Muscle of arm (tissue), 12 donors: ENCODE data around the gene LY6G6D. TPM values are rescaled to one million over a fixed set of nuclear protein-coding genes. Genes with fewer than 3 reads are reported as not detected.

Source experiments
- DNase-seq: peaks from one replicate; pipeline ENCODE4 v3.0.0-alpha.2; 2013
- polyA plus RNA-seq, 12 donors: library from polyadenylated mRNA; unstranded; fragments of 120-200 nt; gene quantifications; one replicate each; pipeline ENCODE4 v1.2.1, GENCODE V29; 2013; ENCODE audit not compliant: insufficient read length in 12 of 12

LY6G6D gene
- polyA plus RNA-seq, 12 donors = 0.50 to 1.1 (median 0.75) TPM; not detected in 6

- no peak for DNase-seq
Measured at GRCh38 chr6:31718265-31718664, 3.1 kb downstream of the LY6G6D start.

- no peak for DNase-seq
Measured at GRCh38 chr6:31719001-31719400, 3.9 kb downstream of the LY6G6D start.

- no peak for DNase-seq
Measured at GRCh38 chr6:31720196-31720770, 5.1 kb downstream of the LY6G6D start.

- DNase-seq = no peak
Measured at GRCh38 chr6:31721351-31722020, 6.3 kb downstream of the LY6G6D start, which contains the start of gene LY6G6C. Gene LY6G6C, minus strand, starts transcription at chr6:31721746. Its CDS starts 67 bp downstream, at chr6:31721679.

- DNase-seq = no peak
Measured at GRCh38 chr6:31722173-31722572, 7.0 kb downstream of the LY6G6D start.

- no peak for DNase-seq
Measured at GRCh38 chr6:31723245-31723979, 8.3 kb downstream of the LY6G6D start, which contains the start of gene MPIG6B. Gene MPIG6B, plus strand, starts transcription at chr6:31723373. Its CDS starts 11 bp downstream, at chr6:31723384.

- DNase-seq = no peak
Measured at GRCh38 chr6:31723980-31724691, 9.0 kb downstream of the LY6G6D start.

GRCh38 chr6:31725502-31726350 is 10.6 kb downstream of the LY6G6D start:
- DNase-seq = no peak

- no peak for DNase-seq
Measured at GRCh38 chr6:31727034-31727716, 12.0 kb downstream of the LY6G6D start.

- DNase-seq = no peak
Measured at GRCh38 chr6:31727717-31728671, 12.8 kb downstream of the LY6G6D start.

GRCh38 chr6:31728767-31729514 is 13.8 kb downstream of the LY6G6D start, which contains the start of gene DDAH2:
Gene DDAH2, minus strand, starts transcription at chr6:31729299. Its CDS starts 138 bp downstream, at chr6:31729161.
- DNase-seq = no peak

- peak; percentile 94 for DNase-seq
Measured at GRCh38 chr6:31729515-31729978, 14.4 kb downstream of the LY6G6D start.

- peak; percentile 96 for DNase-seq
Measured at GRCh38 chr6:31729979-31730630, 15.0 kb downstream of the LY6G6D start.

- no peak for DNase-seq
Measured at GRCh38 chr6:31730631-31731086, 15.5 kb downstream of the LY6G6D start.

GRCh38 chr6:31732029-31732428 is 16.9 kb downstream of the LY6G6D start:
- DNase-seq = no peak

GRCh38 chr6:31733734-31734133 is 18.6 kb downstream of the LY6G6D start:
- DNase-seq = no peak

GRCh38 chr6:31734247-31734820 is 19.2 kb downstream of the LY6G6D start:
- DNase-seq = no peak
